SK-N-SH treated with all-trans-retinoic acid at 6 μM for 48 hours (cell line): Measurements from ENCODE around the gene METTL5.

Source experiments
- ATAC-seq: fragments of 200-7000 bp; cut with Tn5 transposase; 3 replicates; pipeline ENCODE4 v1.9.1; 2020; ENCODE audit warnings: mild to moderate bottlenecking, moderate library complexity
- ARNTL ChIP-seq: fragments of 450-650 bp; formaldehyde crosslinking; IDR thresholded peaks from 2 replicates; pipeline ENCODE4 v1.5.0; 2020; ENCODE audit warnings: low read depth, mild to moderate bottlenecking, moderate library complexity, borderline replicate concordance
- CSDC2 ChIP-seq: fragments of 250-450 bp; sonication (Bioruptor Pico); IDR thresholded peaks from 2 replicates; pipeline ENCODE4 v1.5.0; 2020; ENCODE audit warnings: mild to moderate bottlenecking, moderate library complexity
- GLIS3 ChIP-seq: fragments of 250-450 bp; sonication (Bioruptor Pico); IDR thresholded peaks from 2 replicates; pipeline ENCODE4 v1.5.0; 2020; ENCODE audit warnings: mild to moderate bottlenecking, moderate library complexity
- ISL1 ChIP-seq: fragments of 250-450 bp; sonication (Bioruptor Pico); IDR thresholded peaks from 2 replicates; pipeline ENCODE4 v2.1.2; 2022; ENCODE audit warnings: mild to moderate bottlenecking, moderate library complexity
- OSR1 ChIP-seq: fragments of 250-450 bp; sonication (Bioruptor Pico); IDR thresholded peaks from 2 replicates; pipeline ENCODE4 v1.8.0; 2022; ENCODE audit warnings: moderate library complexity, mild to moderate bottlenecking, inconsistent platforms
- PPARA ChIP-seq: fragments of 250-450 bp; sonication (Bioruptor Pico); IDR thresholded peaks from 2 replicates; pipeline ENCODE4 v1.5.0; 2020; ENCODE audit warnings: mild to moderate bottlenecking, borderline replicate concordance
- SNAI2 ChIP-seq: fragments of 250-450 bp; sonication (Bioruptor Pico); IDR thresholded peaks from 2 replicates; pipeline ENCODE4 v1.5.0; 2020; ENCODE audit warnings: mild to moderate bottlenecking, moderate library complexity
- TCF4 ChIP-seq: fragments of 250-450 bp; sonication (Bioruptor Pico); IDR thresholded peaks from 2 replicates; pipeline ENCODE4 v1.8.0; 2021; ENCODE audit warnings: mild to moderate bottlenecking, moderate library complexity, borderline replicate concordance
- TOX ChIP-seq: fragments of 250-450 bp; sonication (Bioruptor Pico); IDR thresholded peaks from 2 replicates; pipeline ENCODE4 v1.8.0; 2021; ENCODE audit warnings: mild to moderate bottlenecking, moderate library complexity, borderline replicate concordance
- ZC3H10 ChIP-seq: fragments of 250-450 bp; sonication (Bioruptor Pico); IDR thresholded peaks from 2 replicates; pipeline ENCODE4 v1.5.1; 2021; ENCODE audit warnings: mild to moderate bottlenecking, moderate library complexity
- ZFP3 ChIP-seq: fragments of 250-450 bp; sonication (Bioruptor Pico); IDR thresholded peaks from 2 replicates; pipeline ENCODE4 v1.5.0; 2020; ENCODE audit warnings: mild to moderate bottlenecking, moderate library complexity
- ZNF565 ChIP-seq: fragments of 450-650 bp; formaldehyde crosslinking; conservative IDR thresholded peaks from 2 replicates; pipeline ENCODE4 v1.5.0; 2020; ENCODE audit warnings: low read depth, mild to moderate bottlenecking, moderate library complexity
- ZNF70 ChIP-seq: fragments of 450-650 bp; formaldehyde crosslinking; IDR thresholded peaks from 2 replicates; pipeline ENCODE4 v1.5.0; 2020; ENCODE audit warnings: mild to moderate bottlenecking, moderate library complexity
- TF ChIP-seq, protein P1 (sequence below): fragments of 250-450 bp; sonication (Bioruptor Pico); IDR thresholded peaks from 2 replicates; pipeline ENCODE4 v1.8.0; 2020; ENCODE audit warnings: mild to moderate bottlenecking, moderate library complexity, borderline replicate concordance
- TF ChIP-seq, protein P2 (sequence below): fragments of 250-450 bp; sonication (Bioruptor Pico); IDR thresholded peaks from 2 replicates; pipeline ENCODE4 v1.5.1; 2021; ENCODE audit warnings: mild to moderate bottlenecking, moderate library complexity
- TF ChIP-seq, protein P3 (sequence below): fragments of 250-450 bp; sonication (Bioruptor Pico); IDR thresholded peaks from 2 replicates; pipeline ENCODE4 v1.5.0; 2020; ENCODE audit warnings: mild to moderate bottlenecking, moderate library complexity
- TF ChIP-seq, protein P4 (sequence below): fragments of 250-450 bp; sonication (Bioruptor Pico); IDR thresholded peaks from 2 replicates; pipeline ENCODE4 v1.5.1; 2020; ENCODE audit warnings: low read depth, mild to moderate bottlenecking, moderate library complexity

METTL5 gene

DNA sequence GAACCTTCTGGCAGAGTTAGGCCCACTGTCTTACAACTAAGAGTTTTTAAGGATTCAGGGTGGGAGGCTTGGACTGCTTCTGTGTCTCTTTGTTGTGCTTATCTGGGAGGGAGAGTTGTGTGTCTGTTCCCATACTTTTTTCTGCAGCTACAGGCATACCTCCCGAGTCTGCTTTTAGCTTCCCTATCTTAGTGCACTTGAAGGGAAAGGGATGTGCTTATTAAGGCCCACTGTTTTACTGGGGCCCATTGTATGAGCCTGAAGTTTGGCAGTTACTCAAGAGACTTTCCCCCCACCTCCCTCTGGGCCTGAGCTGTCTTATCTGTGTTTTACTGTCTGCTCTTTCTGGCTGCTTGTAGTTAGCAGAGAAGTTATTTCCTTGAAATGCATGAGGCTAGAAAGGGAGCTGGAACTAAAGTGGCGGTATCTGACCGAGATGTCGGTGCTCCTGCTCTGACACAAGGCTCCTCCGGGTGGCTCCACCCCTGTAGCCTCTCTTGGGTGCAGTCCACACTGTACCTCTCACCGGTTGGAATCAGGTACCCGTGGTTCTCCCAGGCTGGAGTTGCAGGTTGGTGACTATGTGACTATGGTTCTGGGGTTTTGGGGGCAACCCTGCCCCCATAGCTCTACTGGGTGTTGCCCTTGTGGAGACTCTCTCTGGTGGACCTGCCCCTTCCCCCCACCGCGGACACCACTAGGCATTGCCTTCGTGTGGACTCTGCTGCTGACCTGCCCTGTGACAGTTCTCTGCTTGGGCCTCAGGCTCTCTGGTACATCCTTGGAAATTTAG, 15.4 kb upstream of the METTL5 start (continued):
- TF ChIP-seq ARNTL (no peak), ZC3H10 (CRISPR knock-in tag) (no peak), ZNF70 (CRISPR knock-in tag) (no peak), ZFP3 (CRISPR knock-in tag) (no peak), TOX (CRISPR knock-in tag) (no peak), ISL1 (CRISPR knock-in tag) (no peak), TCF4 (CRISPR knock-in tag) (no peak)

DNA sequence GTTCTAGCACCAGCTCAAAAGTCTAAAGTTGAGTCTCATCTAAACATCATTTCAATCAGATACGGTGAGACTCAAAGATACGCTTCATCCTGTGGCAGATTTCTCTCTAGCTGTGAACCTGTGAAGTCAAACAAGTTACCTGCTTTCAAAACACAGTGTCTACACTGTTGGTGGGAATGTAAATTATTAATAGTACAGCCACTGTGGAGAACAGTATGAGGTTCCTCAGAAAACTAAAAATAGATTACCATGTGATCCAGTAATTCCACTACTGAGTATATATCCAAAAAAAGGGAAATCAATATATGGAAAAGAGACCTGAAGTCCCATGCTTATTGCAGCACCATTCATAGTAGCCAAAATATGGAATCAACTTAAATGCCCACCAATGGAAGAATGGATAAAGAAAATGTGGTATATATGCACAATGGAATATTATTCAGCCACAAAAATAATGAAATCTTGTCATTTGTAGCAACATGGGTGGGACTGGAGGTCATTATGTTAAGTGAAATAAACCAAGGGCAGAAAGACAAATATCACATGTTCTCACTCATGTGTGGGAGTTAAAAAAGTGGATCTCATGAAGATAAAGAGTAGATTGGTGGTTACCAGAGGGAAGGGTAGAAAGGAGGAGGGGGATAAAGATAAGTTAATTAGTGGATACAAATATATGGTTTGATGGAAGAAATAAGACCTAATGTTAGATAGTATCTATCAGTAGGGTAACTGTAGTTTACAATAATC, 14.2 kb upstream of the METTL5 start:
- TF ChIP-seq PPARA (CRISPR knock-in tag) (no peak), OSR1 (CRISPR knock-in tag) (no peak), ARNTL (no peak), ZNF565 (CRISPR knock-in tag) (no peak), SNAI2 (CRISPR knock-in tag) (no peak), ZNF70 (CRISPR knock-in tag) (no peak), TCF4 (CRISPR knock-in tag) (no peak)
- TF ChIP-seq, protein P1, sequence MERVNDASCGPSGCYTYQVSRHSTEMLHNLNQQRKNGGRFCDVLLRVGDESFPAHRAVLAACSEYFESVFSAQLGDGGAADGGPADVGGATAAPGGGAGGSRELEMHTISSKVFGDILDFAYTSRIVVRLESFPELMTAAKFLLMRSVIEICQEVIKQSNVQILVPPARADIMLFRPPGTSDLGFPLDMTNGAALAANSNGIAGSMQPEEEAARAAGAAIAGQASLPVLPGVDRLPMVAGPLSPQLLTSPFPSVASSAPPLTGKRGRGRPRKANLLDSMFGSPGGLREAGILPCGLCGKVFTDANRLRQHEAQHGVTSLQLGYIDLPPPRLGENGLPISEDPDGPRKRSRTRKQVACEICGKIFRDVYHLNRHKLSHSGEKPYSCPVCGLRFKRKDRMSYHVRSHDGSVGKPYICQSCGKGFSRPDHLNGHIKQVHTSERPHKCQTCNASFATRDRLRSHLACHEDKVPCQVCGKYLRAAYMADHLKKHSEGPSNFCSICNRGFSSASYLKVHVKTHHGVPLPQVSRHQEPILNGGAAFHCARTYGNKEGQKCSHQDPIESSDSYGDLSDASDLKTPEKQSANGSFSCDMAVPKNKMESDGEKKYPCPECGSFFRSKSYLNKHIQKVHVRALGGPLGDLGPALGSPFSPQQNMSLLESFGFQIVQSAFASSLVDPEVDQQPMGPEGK (CRISPR knock-in tag), result no peak
- TF ChIP-seq, protein P2, sequence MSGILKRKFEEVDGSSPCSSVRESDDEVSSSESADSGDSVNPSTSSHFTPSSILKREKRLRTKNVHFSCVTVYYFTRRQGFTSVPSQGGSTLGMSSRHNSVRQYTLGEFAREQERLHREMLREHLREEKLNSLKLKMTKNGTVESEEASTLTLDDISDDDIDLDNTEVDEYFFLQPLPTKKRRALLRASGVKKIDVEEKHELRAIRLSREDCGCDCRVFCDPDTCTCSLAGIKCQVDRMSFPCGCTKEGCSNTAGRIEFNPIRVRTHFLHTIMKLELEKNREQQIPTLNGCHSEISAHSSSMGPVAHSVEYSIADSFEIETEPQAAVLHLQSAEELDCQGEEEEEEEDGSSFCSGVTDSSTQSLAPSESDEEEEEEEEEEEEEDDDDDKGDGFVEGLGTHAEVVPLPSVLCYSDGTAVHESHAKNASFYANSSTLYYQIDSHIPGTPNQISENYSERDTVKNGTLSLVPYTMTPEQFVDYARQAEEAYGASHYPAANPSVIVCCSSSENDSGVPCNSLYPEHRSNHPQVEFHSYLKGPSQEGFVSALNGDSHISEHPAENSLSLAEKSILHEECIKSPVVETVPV (CRISPR knock-in tag), result no peak
- TF ChIP-seq, protein P3, sequence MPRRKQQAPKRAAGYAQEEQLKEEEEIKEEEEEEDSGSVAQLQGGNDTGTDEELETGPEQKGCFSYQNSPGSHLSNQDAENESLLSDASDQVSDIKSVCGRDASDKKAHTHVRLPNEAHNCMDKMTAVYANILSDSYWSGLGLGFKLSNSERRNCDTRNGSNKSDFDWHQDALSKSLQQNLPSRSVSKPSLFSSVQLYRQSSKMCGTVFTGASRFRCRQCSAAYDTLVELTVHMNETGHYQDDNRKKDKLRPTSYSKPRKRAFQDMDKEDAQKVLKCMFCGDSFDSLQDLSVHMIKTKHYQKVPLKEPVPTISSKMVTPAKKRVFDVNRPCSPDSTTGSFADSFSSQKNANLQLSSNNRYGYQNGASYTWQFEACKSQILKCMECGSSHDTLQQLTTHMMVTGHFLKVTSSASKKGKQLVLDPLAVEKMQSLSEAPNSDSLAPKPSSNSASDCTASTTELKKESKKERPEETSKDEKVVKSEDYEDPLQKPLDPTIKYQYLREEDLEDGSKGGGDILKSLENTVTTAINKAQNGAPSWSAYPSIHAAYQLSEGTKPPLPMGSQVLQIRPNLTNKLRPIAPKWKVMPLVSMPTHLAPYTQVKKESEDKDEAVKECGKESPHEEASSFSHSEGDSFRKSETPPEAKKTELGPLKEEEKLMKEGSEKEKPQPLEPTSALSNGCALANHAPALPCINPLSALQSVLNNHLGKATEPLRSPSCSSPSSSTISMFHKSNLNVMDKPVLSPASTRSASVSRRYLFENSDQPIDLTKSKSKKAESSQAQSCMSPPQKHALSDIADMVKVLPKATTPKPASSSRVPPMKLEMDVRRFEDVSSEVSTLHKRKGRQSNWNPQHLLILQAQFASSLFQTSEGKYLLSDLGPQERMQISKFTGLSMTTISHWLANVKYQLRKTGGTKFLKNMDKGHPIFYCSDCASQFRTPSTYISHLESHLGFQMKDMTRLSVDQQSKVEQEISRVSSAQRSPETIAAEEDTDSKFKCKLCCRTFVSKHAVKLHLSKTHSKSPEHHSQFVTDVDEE (CRISPR knock-in tag), result no peak
- TF ChIP-seq, protein P4, sequence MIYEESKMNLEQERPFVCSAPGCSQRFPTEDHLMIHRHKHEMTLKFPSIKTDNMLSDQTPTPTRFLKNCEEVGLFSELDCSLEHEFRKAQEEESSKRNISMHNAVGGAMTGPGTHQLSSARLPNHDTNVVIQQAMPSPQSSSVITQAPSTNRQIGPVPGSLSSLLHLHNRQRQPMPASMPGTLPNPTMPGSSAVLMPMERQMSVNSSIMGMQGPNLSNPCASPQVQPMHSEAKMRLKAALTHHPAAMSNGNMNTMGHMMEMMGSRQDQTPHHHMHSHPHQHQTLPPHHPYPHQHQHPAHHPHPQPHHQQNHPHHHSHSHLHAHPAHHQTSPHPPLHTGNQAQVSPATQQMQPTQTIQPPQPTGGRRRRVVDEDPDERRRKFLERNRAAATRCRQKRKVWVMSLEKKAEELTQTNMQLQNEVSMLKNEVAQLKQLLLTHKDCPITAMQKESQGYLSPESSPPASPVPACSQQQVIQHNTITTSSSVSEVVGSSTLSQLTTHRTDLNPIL, result no peak
- TF ChIP-seq, all 23 proteins: peak for 0
- no peak for ATAC-seq

DNA sequence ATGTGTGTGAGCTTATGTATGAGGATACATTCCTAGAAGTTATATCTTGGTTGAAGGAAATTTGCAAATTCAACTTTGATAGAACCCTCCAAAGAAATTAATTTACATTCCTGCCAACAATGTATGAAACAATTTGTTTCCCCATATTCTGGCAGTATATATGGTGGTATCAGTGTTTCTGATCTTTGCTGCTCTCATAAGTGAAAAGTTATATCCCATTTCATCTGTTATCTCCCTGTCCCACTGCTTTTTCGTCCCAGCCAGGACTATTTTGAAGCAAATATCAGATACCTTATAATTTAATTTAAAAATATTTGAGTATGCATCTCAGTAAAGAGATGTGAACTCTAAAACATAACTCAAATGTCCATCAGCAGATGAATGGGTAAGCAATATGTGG, 9.7 kb upstream of the METTL5 start:
- TF ChIP-seq ISL1 (CRISPR knock-in tag) (peak; percentile 40), CSDC2 (CRISPR knock-in tag) (no peak), GLIS3 (CRISPR knock-in tag) (no peak)
- TF ChIP-seq, protein P1 (CRISPR knock-in tag), result no peak
- TF ChIP-seq, protein P2 (CRISPR knock-in tag), result no peak
- TF ChIP-seq, all 23 proteins: peak for 1
- ATAC-seq, result no peak
